Choroid plexus epithelial cell (primary cell): Measurements from ENCODE around the gene ZBTB43.

Experiments
- DNase-seq: peaks from one replicate; pipeline ENCODE4 v3.0.0-alpha.2; 2010; ENCODE audit warnings: low read depth
- H3K4me3 ChIP-seq: 2 replicates; pipeline ENCODE4 v1.5.1; 2011; ENCODE audit warnings: low read depth, mild to moderate bottlenecking, control low read depth, low read length, moderate library complexity
- CTCF ChIP-seq: conservative IDR thresholded peaks from 2 replicates; pipeline ENCODE4 v1.5.1; 2011; ENCODE audit warnings: low read depth, mild to moderate bottlenecking, control low read depth, inconsistent platforms, low read length, moderate library complexity

Gene ZBTB43

DNA sequence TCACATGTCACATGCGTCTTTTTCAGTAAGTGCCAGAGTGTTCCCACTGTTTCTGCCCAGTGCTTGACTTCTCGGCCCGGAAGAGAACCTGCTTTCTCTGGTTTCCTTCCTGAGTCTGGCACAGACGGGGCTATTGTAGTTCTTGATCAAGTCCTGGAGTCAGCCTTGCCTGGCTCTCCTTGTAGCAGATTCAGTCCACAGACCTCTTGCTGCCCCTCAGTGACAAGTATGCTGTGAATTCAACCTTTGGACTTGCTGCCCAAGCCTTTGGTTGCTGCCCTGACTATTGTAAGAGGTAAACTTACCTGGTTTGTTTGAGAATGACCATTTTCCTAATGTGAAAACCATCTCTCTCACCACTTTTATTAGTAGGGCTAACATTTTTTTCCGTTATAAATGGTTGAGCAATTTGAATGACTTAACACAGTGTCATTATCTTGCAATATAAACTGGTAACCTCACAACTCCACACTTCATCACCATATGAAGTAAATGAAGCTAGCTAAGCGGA lies 80.3 kb downstream of the ZBTB43 start:
- no peak for TF ChIP-seq CTCF
- peak; percentile 20 for DNase-seq
- no peak overlapping the region for H3K4me3 ChIP-seq

GRCh38 chr9:126886034-126886822 lies 81.4 kb downstream of the ZBTB43 start:
- H3K4me3 ChIP-seq, result no peak overlapping the region
- DNase-seq, result no peak
- no peak for TF ChIP-seq CTCF

GRCh38 chr9:126886897-126887296 lies 82.1 kb downstream of the ZBTB43 start:
- no peak for DNase-seq
- no peak overlapping the region for H3K4me3 ChIP-seq
- no peak for TF ChIP-seq CTCF
